ENCODE data around the gene WDR91.

Gene WDR91
- 40.6 to 82.0 (median 51.2) reads per million in 9 experiments for total RNA-seq

- Mint-ChIP-seq H3K36me3 (ENCODE audit: insufficient read depth) (peaks cover 8% of the 10 kb centered on the region), H3K4me1 (ENCODE audit: low read depth in 2 of 2) (peaks cover 19 to 25% of the 10 kb centered on the region in 2 donors), H3K27me3 (no peaks in the 10 kb centered on the region), H3K27ac (peak within 1 kb of the TSS; percentile 93 to 96), H3K4me3 (peak within 1 kb of the TSS; percentile 89 to 94), H3K9me3 (no peaks in the 10 kb centered on the region)
- DNase-seq (peak; percentile 86 to 89 (median 88)), ATAC-seq (replicated peaks) (peak; percentile 86)
Measured at GRCh38 chr7:135211179-135211945, at the start of gene WDR91. Gene WDR91, minus strand, starts transcription at chr7:135211526. Its CDS starts 24 bp downstream, at chr7:135211502.

- Mint-ChIP-seq H3K4me3 (no peak overlapping the region), H3K27me3 (peaks cover 17 to 32% of the 10 kb centered on the region in 2 donors), H3K27ac (no peak overlapping the region), H3K36me3 (ENCODE audit: insufficient read depth) (no peaks in the 10 kb centered on the region), H3K4me1 (ENCODE audit: low read depth in 2 of 2) (no peaks in the 10 kb centered on the region), H3K9me3 (no peaks in the 10 kb centered on the region)
- ATAC-seq (replicated peaks) = no peak
- no peak for DNase-seq
Measured at GRCh38 chr7:135260470-135260869, 49.1 kb upstream of the WDR91 start.

- no peak for ATAC-seq (replicated peaks)
- no peaks in the 10 kb centered on the region for H3K4me1 Mint-ChIP-seq (ENCODE audit: low read depth in 2 of 2)
- H3K27ac Mint-ChIP-seq = no peak overlapping the region
- H3K9me3 Mint-ChIP-seq = no peaks in the 10 kb centered on the region
- H3K36me3 Mint-ChIP-seq (ENCODE audit: insufficient read depth) = no peaks in the 10 kb centered on the region
- no peak overlapping the region for H3K4me3 Mint-ChIP-seq
- no peak for DNase-seq
- H3K27me3 Mint-ChIP-seq = peaks cover 17 to 32% of the 10 kb centered on the region in 2 donors
Measured at GRCh38 chr7:135259702-135260101, 48.4 kb upstream of the WDR91 start.

GRCh38 chr7:135258585-135258984, 47.3 kb upstream of the WDR91 start:
- no peak overlapping the region for H3K4me3 Mint-ChIP-seq

GRCh38 chr7:135257790-135258189, 46.5 kb upstream of the WDR91 start:
- peaks cover 16 to 32% of the 10 kb centered on the region in 2 donors for H3K27me3 Mint-ChIP-seq
- no peaks in the 10 kb centered on the region for H3K36me3 Mint-ChIP-seq (ENCODE audit: insufficient read depth)
- no peak overlapping the region for H3K27ac Mint-ChIP-seq
- no peaks in the 10 kb centered on the region for H3K9me3 Mint-ChIP-seq
- DNase-seq (no peak), ATAC-seq (replicated peaks) (no peak)
- H3K4me3 Mint-ChIP-seq = no peak overlapping the region
- H3K4me1 Mint-ChIP-seq (ENCODE audit: low read depth in 2 of 2) = no peaks in the 10 kb centered on the region

More at GRCh38 chr7:135258585-135258984, 47.3 kb upstream of the WDR91 start:
- H3K4me1 Mint-ChIP-seq (ENCODE audit: low read depth in 2 of 2) = no peaks in the 10 kb centered on the region
- no peaks in the 10 kb centered on the region for H3K9me3 Mint-ChIP-seq
- H3K27me3 Mint-ChIP-seq = peaks cover 17 to 32% of the 10 kb centered on the region in 2 donors
- H3K27ac Mint-ChIP-seq = no peak overlapping the region
- H3K36me3 Mint-ChIP-seq (ENCODE audit: insufficient read depth) = no peaks in the 10 kb centered on the region
- DNase-seq (no peak), ATAC-seq (replicated peaks) (no peak)

- H3K4me3 Mint-ChIP-seq = no peak overlapping the region
- no peak overlapping the region for H3K27ac Mint-ChIP-seq
- DNase-seq (no peak), ATAC-seq (replicated peaks) (no peak)
- H3K4me1 Mint-ChIP-seq (ENCODE audit: low read depth in 2 of 2) = no peaks in the 10 kb centered on the region
- H3K27me3 Mint-ChIP-seq = peaks cover 0 to 11% of the 10 kb centered on the region in 2 donors
- H3K36me3 Mint-ChIP-seq (ENCODE audit: insufficient read depth) = no peaks in the 10 kb centered on the region
- H3K9me3 Mint-ChIP-seq = no peaks in the 10 kb centered on the region
Measured at GRCh38 chr7:135253851-135254771, 42.8 kb upstream of the WDR91 start.

- Mint-ChIP-seq H3K27me3 (peaks cover 0 to 7% of the 10 kb centered on the region in 2 donors), H3K27ac (no peak overlapping the region), H3K4me1 (ENCODE audit: low read depth in 2 of 2) (no peaks in the 10 kb centered on the region), H3K36me3 (ENCODE audit: insufficient read depth) (no peaks in the 10 kb centered on the region), H3K9me3 (no peaks in the 10 kb centered on the region), H3K4me3 (no peak overlapping the region)
- ATAC-seq (replicated peaks) (no peak), DNase-seq (no peak)
Measured at GRCh38 chr7:135251496-135252391, 40.4 kb upstream of the WDR91 start.

GRCh38 chr7:135248546-135248945, 37.2 kb upstream of the WDR91 start:
- ATAC-seq (replicated peaks) = no peak
- Mint-ChIP-seq H3K4me3 (no peak overlapping the region), H3K4me1 (ENCODE audit: low read depth in 2 of 2) (no peaks in the 10 kb centered on the region), H3K9me3 (no peaks in the 10 kb centered on the region), H3K36me3 (ENCODE audit: insufficient read depth) (no peaks in the 10 kb centered on the region), H3K27ac (no peak overlapping the region), H3K27me3 (peaks cover 11 to 16% of the 10 kb centered on the region in 2 donors)
- no peak for DNase-seq

GRCh38 chr7:135247746-135248471, 36.6 kb upstream of the WDR91 start:
- H3K27ac Mint-ChIP-seq = no peak overlapping the region

GRCh38 chr7:135246191-135246825, 35.0 kb upstream of the WDR91 start:
- no peaks in the 10 kb centered on the region for H3K4me1 Mint-ChIP-seq (ENCODE audit: low read depth in 2 of 2)

More at GRCh38 chr7:135247746-135248471, 36.6 kb upstream of the WDR91 start:
- no peak for DNase-seq
- Mint-ChIP-seq H3K4me3 (no peak overlapping the region), H3K4me1 (ENCODE audit: low read depth in 2 of 2) (no peaks in the 10 kb centered on the region), H3K27me3 (peaks cover 11 to 16% of the 10 kb centered on the region in 2 donors), H3K9me3 (no peaks in the 10 kb centered on the region), H3K36me3 (ENCODE audit: insufficient read depth) (no peaks in the 10 kb centered on the region)
- no peak for ATAC-seq (replicated peaks)

GRCh38 chr7:135245226-135246190, 34.2 kb upstream of the WDR91 start:
- no peak for DNase-seq
- H3K27ac Mint-ChIP-seq = no peak overlapping the region
- H3K4me1 Mint-ChIP-seq (ENCODE audit: low read depth in 2 of 2) = no peaks in the 10 kb centered on the region
- no peaks in the 10 kb centered on the region for H3K9me3 Mint-ChIP-seq
- ATAC-seq (replicated peaks) = no peak
- no peaks in the 10 kb centered on the region for H3K36me3 Mint-ChIP-seq (ENCODE audit: insufficient read depth)
- H3K4me3 Mint-ChIP-seq = no peak overlapping the region
- H3K27me3 Mint-ChIP-seq = peaks cover 18 to 39% of the 10 kb centered on the region in 2 donors

More at GRCh38 chr7:135246191-135246825, 35.0 kb upstream of the WDR91 start:
- no peaks in the 10 kb centered on the region for H3K36me3 Mint-ChIP-seq (ENCODE audit: insufficient read depth)
- peaks cover 18 to 31% of the 10 kb centered on the region in 2 donors for H3K27me3 Mint-ChIP-seq
- no peak overlapping the region for H3K27ac Mint-ChIP-seq
- H3K9me3 Mint-ChIP-seq = no peaks in the 10 kb centered on the region
- no peak for DNase-seq
- H3K4me3 Mint-ChIP-seq = no peak overlapping the region
- ATAC-seq (replicated peaks) = no peak
